ENCODE measurements around the gene RALGAPB. TPM values are rescaled to one million over a fixed set of nuclear protein-coding genes. Genes with fewer than 3 reads are reported as not detected.

The RALGAPB gene
- total and polyA plus RNA-seq, 2 of the 13 experiments (the other 11 are each of a cell fraction or from before 2014, with no cell fraction given), result 17.6 to 30.6 TPM

GRCh38 chr20:38434770-38435554 is 37.7 kb upstream of the RALGAPB start, which contains the start of gene SNHG17 (continued):
- TF ChIP-seq, protein P1, sequence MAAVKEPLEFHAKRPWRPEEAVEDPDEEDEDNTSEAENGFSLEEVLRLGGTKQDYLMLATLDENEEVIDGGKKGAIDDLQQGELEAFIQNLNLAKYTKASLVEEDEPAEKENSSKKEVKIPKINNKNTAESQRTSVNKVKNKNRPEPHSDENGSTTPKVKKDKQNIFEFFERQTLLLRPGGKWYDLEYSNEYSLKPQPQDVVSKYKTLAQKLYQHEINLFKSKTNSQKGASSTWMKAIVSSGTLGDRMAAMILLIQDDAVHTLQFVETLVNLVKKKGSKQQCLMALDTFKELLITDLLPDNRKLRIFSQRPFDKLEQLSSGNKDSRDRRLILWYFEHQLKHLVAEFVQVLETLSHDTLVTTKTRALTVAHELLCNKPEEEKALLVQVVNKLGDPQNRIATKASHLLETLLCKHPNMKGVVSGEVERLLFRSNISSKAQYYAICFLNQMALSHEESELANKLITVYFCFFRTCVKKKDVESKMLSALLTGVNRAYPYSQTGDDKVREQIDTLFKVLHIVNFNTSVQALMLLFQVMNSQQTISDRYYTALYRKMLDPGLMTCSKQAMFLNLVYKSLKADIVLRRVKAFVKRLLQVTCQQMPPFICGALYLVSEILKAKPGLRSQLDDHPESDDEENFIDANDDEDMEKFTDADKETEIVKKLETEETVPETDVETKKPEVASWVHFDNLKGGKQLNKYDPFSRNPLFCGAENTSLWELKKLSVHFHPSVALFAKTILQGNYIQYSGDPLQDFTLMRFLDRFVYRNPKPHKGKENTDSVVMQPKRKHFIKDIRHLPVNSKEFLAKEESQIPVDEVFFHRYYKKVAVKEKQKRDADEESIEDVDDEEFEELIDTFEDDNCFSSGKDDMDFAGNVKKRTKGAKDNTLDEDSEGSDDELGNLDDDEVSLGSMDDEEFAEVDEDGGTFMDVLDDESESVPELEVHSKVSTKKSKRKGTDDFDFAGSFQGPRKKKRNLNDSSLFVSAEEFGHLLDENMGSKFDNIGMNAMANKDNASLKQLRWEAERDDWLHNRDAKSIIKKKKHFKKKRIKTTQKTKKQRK (IDR thresholded peaks at IDR 0.05; ENCODE audit: low read length), result no peak
- TF ChIP-seq, protein P2, sequence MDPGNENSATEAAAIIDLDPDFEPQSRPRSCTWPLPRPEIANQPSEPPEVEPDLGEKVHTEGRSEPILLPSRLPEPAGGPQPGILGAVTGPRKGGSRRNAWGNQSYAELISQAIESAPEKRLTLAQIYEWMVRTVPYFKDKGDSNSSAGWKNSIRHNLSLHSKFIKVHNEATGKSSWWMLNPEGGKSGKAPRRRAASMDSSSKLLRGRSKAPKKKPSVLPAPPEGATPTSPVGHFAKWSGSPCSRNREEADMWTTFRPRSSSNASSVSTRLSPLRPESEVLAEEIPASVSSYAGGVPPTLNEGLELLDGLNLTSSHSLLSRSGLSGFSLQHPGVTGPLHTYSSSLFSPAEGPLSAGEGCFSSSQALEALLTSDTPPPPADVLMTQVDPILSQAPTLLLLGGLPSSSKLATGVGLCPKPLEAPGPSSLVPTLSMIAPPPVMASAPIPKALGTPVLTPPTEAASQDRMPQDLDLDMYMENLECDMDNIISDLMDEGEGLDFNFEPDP (CRISPR knock-in tag; conservative IDR thresholded peaks at IDR 0.05), result peak; percentile 100
- TF ChIP-seq ZMYM2 (CRISPR knock-in tag; IDR thresholded peaks at IDR 0.05) (peak; percentile 89), KDM5B (CRISPR knock-in tag; IDR thresholded peaks at IDR 0.05; ENCODE audit: borderline replicate concordance) (peak; percentile 99), U2AF2 (IDR thresholded peaks at IDR 0.05; ENCODE audit: low read depth, low read length) (no peak; the same call in 1 of the 2 replicates), ZKSCAN5 (CRISPR knock-in tag; IDR thresholded peaks at IDR 0.05) (peak; percentile 83; the same call in 1 of the 2 replicates), ZFP82 (CRISPR knock-in tag; IDR thresholded peaks at IDR 0.05; ENCODE audit: borderline replicate concordance) (peak; percentile 100; the same call in 1 of the 2 replicates), CBX2 (IDR thresholded peaks at IDR 0.05; ENCODE audit: low read depth, low read length) (no peak), CBX2 (CRISPR knock-in tag; IDR thresholded peaks at IDR 0.05; ENCODE audit: low read depth) (peak; percentile 93), NFKB2 (CRISPR knock-in tag; IDR thresholded peaks at IDR 0.05; ENCODE audit: borderline replicate concordance) (peak; percentile 100), KDM1A (CRISPR knock-in tag; IDR thresholded peaks at IDR 0.05) (peak; percentile 96), ZNF749 (CRISPR knock-in tag; IDR thresholded peaks at IDR 0.05; ENCODE audit: borderline replicate concordance) (peak; percentile 100), HNRNPH1 (optimal IDR thresholded peaks at IDR 0.05; ENCODE audit: low read depth, low read length) (no peak), ZNF3 (CRISPR knock-in tag; IDR thresholded peaks at IDR 0.05) (no peak), ATF1 (CRISPR knock-in tag; IDR thresholded peaks at IDR 0.05) (peak; percentile 93), NR1H2 (CRISPR knock-in tag; IDR thresholded peaks at IDR 0.05; ENCODE audit: borderline replicate concordance, low read depth) (peak; percentile 98), HNRNPK (IDR thresholded peaks at IDR 0.05; ENCODE audit: low read depth, low read length, poor library complexity, severe bottlenecking) (no peak)
- TF ChIP-seq, protein P3, sequence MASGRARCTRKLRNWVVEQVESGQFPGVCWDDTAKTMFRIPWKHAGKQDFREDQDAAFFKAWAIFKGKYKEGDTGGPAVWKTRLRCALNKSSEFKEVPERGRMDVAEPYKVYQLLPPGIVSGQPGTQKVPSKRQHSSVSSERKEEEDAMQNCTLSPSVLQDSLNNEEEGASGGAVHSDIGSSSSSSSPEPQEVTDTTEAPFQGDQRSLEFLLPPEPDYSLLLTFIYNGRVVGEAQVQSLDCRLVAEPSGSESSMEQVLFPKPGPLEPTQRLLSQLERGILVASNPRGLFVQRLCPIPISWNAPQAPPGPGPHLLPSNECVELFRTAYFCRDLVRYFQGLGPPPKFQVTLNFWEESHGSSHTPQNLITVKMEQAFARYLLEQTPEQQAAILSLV (CRISPR knock-in tag; IDR thresholded peaks at IDR 0.05; ENCODE audit: borderline replicate concordance), result peak; percentile 100
- TF ChIP-seq, protein P4, sequence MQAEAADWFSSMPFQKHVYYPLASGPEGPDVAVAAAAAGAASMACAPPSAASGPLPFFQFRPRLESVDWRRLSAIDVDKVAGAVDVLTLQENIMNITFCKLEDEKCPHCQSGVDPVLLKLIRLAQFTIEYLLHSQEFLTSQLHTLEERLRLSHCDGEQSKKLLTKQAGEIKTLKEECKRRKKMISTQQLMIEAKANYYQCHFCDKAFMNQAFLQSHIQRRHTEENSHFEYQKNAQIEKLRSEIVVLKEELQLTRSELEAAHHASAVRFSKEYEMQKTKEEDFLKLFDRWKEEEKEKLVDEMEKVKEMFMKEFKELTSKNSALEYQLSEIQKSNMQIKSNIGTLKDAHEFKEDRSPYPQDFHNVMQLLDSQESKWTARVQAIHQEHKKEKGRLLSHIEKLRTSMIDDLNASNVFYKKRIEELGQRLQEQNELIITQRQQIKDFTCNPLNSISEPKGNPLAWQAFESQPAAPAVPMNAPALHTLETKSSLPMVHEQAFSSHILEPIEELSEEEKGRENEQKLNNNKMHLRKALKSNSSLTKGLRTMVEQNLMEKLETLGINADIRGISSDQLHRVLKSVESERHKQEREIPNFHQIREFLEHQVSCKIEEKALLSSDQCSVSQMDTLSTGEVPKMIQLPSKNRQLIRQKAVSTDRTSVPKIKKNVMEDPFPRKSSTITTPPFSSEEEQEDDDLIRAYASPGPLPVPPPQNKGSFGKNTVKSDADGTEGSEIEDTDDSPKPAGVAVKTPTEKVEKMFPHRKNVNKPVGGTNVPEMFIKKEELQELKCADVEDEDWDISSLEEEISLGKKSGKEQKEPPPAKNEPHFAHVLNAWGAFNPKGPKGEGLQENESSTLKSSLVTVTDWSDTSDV (CRISPR knock-in tag; IDR thresholded peaks at IDR 0.05), result peak; percentile 98
